IMR-90 (cell line): Measurements from ENCODE around the gene ACSL3. TPM values are rescaled to one million over a fixed set of nuclear protein-coding genes. Genes with fewer than 3 reads are reported as not detected.
A peak's percentile ranks its signal among the peaks of the same experiment; 100 is the strongest.

ENCODE experiments used
- ATAC-seq: fragments of 200-7000 bp; cut with Tn5 transposase; 2 replicates; pipeline ENCODE4 v1.9.1; 2020; ENCODE audit warnings: low read depth, mild to moderate bottlenecking, moderate library complexity
- BruUV-seq: library from RNA; stranded (reverse); fragments of 400-500 nt; replicated peaks from 2 replicates; lab custom pipeline; 2021; lab: Mats Ljungman, UMichigan
- CTCF ChIA-PET: fragments of 300-600 bp; formaldehyde crosslinking; extraction: SDS; loops from one replicate; lab custom pipeline; 2021; ENCODE audit warnings: antibody characterized with exemption; lab: Yijun Ruan, JAX
- POLR2A ChIA-PET: fragments of 300-600 bp; sonication (Branson Sonifier 250); formaldehyde crosslinking; loops from one replicate; lab custom pipeline; 2022; ENCODE audit warnings: antibody characterized with exemption; ENCODE audit not compliant: unreplicated experiment; lab: Charles Lee
- DNase-seq: peaks from one replicate; pipeline ENCODE4 v3.0.0; 2013
- H2AFZ ChIP-seq: replicated peaks from 2 replicates; pipeline ENCODE3; 2013; ENCODE audit warnings: low read length, mild to moderate bottlenecking; ENCODE audit not compliant: poor library complexity
- H2AK5ac ChIP-seq: 2 replicates; pipeline ENCODE4 v1.6.1; 2013; ENCODE audit warnings: low read depth, low read length, inconsistent platforms
- H2AK9ac ChIP-seq: replicated peaks from 2 replicates; pipeline ENCODE3; 2013; ENCODE audit warnings: mild to moderate bottlenecking, low read depth, low read length, moderate library complexity; ENCODE audit not compliant: poor library complexity
- H2BK120ac ChIP-seq: 2 replicates; pipeline ENCODE4 v1.6.1; 2013; ENCODE audit warnings: low read depth, low read length, inconsistent platforms
- H2BK15ac ChIP-seq: 3 replicates; pipeline ENCODE4 v1.6.1; 2013; ENCODE audit warnings: low read depth, low read length, inconsistent platforms
- H2BK20ac ChIP-seq: 2 replicates; pipeline ENCODE4 v1.6.1; 2013; ENCODE audit warnings: low read depth, mild to moderate bottlenecking, inconsistent platforms, low read length, moderate library complexity
- H2BK5ac ChIP-seq: 2 replicates; pipeline ENCODE4 v1.6.1; 2013; ENCODE audit warnings: mild to moderate bottlenecking, low read depth, low read length, inconsistent platforms; ENCODE audit not compliant: poor library complexity, severe bottlenecking
- H3K14ac ChIP-seq: replicated peaks from 2 replicates; pipeline ENCODE4 v1.6.1; 2013; ENCODE audit warnings: low read depth, low read length, inconsistent platforms
- H3K18ac ChIP-seq: 2 replicates; pipeline ENCODE4 v1.6.1; 2013; ENCODE audit warnings: low read depth, low read length, control low read depth
- H3K23ac ChIP-seq: 2 replicates; pipeline ENCODE4 v1.6.1; 2013; ENCODE audit warnings: low read depth, low read length, inconsistent platforms
- H3K27ac ChIP-seq: 2 replicates; pipeline ENCODE4 v1.5.1; 2013; ENCODE audit warnings: mild to moderate bottlenecking, control low read depth, low read length; ENCODE audit not compliant: insufficient read depth
- H3K27me3 ChIP-seq: 2 replicates; pipeline ENCODE4 v1.6.1; 2013; ENCODE audit warnings: low read length; ENCODE audit not compliant: control insufficient read depth, insufficient read depth
- H3K36me3 ChIP-seq: 2 replicates; pipeline ENCODE4 v1.6.1; 2013; ENCODE audit warnings: low read length, mixed read lengths; ENCODE audit not compliant: control insufficient read depth, insufficient read depth
- H3K4ac ChIP-seq: 2 replicates; pipeline ENCODE4 v1.6.1; 2013; ENCODE audit warnings: low read depth, low read length, inconsistent platforms
- H3K4me1 ChIP-seq: 2 replicates; pipeline ENCODE4 v1.6.1; 2013; ENCODE audit warnings: low read length, mixed read lengths; ENCODE audit not compliant: control insufficient read depth, insufficient read depth
- H3K4me2 ChIP-seq: 2 replicates; pipeline ENCODE4 v1.6.1; 2013; ENCODE audit warnings: low read depth, mild to moderate bottlenecking, control low read depth, low read length, moderate library complexity
- H3K4me3 ChIP-seq: 2 replicates; pipeline ENCODE4 v1.5.1; 2013; ENCODE audit warnings: low read depth, mild to moderate bottlenecking, control low read depth, low read length, moderate library complexity; ENCODE audit not compliant: insufficient read depth
- H3K56ac ChIP-seq: 2 replicates; pipeline ENCODE4 v1.6.1; 2013; ENCODE audit warnings: low read length, inconsistent platforms; ENCODE audit not compliant: insufficient read depth; ENCODE audit errors: extremely low read depth
- H3K79me1 ChIP-seq, 2 experiments: 2 replicates each; pipeline ENCODE4 v1.6.1; 2013; ENCODE audit warnings: low read length in 2 of 2, inconsistent platforms in 1 of 2, low read depth in 1 of 2
- H3K9ac ChIP-seq: 2 replicates; pipeline ENCODE4 v1.6.1; 2013; ENCODE audit warnings: low read depth, low read length, control low read depth
- H3K9me1 ChIP-seq: 2 replicates; pipeline ENCODE4 v1.6.1; 2013; ENCODE audit warnings: low read length, inconsistent platforms; ENCODE audit not compliant: insufficient read depth
- H3K9me3 ChIP-seq: 2 replicates; pipeline ENCODE4 v1.6.1; 2013; ENCODE audit warnings: low read length; ENCODE audit not compliant: control insufficient read depth, insufficient read depth
- H4K20me1 ChIP-seq: 2 replicates; pipeline ENCODE4 v1.6.1; 2013; ENCODE audit warnings: low read length, inconsistent platforms; ENCODE audit not compliant: insufficient read depth
- H4K5ac ChIP-seq: 2 replicates; pipeline ENCODE4 v1.6.1; 2013; ENCODE audit warnings: mild to moderate bottlenecking, low read depth, low read length, control low read depth
- H4K8ac ChIP-seq, 2 experiments: 2 replicates each; pipeline ENCODE4 v1.6.1; 2013; ENCODE audit warnings: low read depth in 2 of 2, low read length in 2 of 2, control low read depth in 1 of 2, inconsistent platforms in 1 of 2
- H4K91ac ChIP-seq: 2 replicates; pipeline ENCODE4 v1.6.1; 2013; ENCODE audit warnings: low read depth, low read length, inconsistent platforms; ENCODE audit not compliant: insufficient read depth
- BHLHE40 ChIP-seq: fragments of 150-350 bp; IDR thresholded peaks from 2 replicates; pipeline ENCODE4 v1.6.1; 2016; ENCODE audit warnings: mild to moderate bottlenecking, low read depth, low read length
- FOS ChIP-seq: fragments of 150-350 bp; IDR thresholded peaks from 2 replicates; pipeline ENCODE4 v1.6.1; 2016; ENCODE audit warnings: low read depth, low read length
- MAFK ChIP-seq: IDR thresholded peaks from 2 replicates; pipeline ENCODE4 v1.6.1; 2012; ENCODE audit warnings: low read depth, low read length, improper control_type of control experiment
- MAZ ChIP-seq: IDR thresholded peaks from 2 replicates; pipeline ENCODE4 v1.6.1; 2012; ENCODE audit warnings: low read depth, mild to moderate bottlenecking, low read length, improper control_type of control experiment, moderate library complexity, borderline replicate concordance
- MXI1 ChIP-seq: IDR thresholded peaks from 2 replicates; pipeline ENCODE4 v1.6.1; 2012; ENCODE audit warnings: low read depth, mild to moderate bottlenecking, low read length, moderate library complexity, borderline replicate concordance
- NFE2L2 ChIP-seq: fragments of 150-350 bp; IDR thresholded peaks from 2 replicates; pipeline ENCODE4 v1.6.1; 2016; ENCODE audit warnings: low read depth, mild to moderate bottlenecking, low read length
- POLR2A ChIP-seq: IDR thresholded peaks from 2 replicates; pipeline ENCODE4 v1.6.1; 2012; ENCODE audit warnings: mild to moderate bottlenecking, low read depth, low read length
- RAD21 ChIP-seq: IDR thresholded peaks from 2 replicates; pipeline ENCODE4 v1.6.1; 2012; ENCODE audit warnings: low read length, improper control_type of control experiment
- RCOR1 ChIP-seq: IDR thresholded peaks from 2 replicates; pipeline ENCODE4 v1.6.1; 2012; ENCODE audit warnings: mild to moderate bottlenecking, low read length, improper control_type of control experiment; ENCODE audit not compliant: insufficient replicate concordance
- RFX5 ChIP-seq: IDR thresholded peaks from 2 replicates; pipeline ENCODE4 v1.8.0; 2012; ENCODE audit warnings: low read depth, mild to moderate bottlenecking, low read length, moderate library complexity
- SMC3 ChIP-seq: fragments of 150-350 bp; IDR thresholded peaks from 2 replicates; pipeline ENCODE4 v1.6.1; 2016; ENCODE audit warnings: low read depth, mild to moderate bottlenecking, antibody characterized with exemption, low read length, moderate library complexity
- USF2 ChIP-seq: fragments of 150-350 bp; IDR thresholded peaks from 2 replicates; pipeline ENCODE4 v1.6.1; 2017; ENCODE audit warnings: mild to moderate bottlenecking, antibody characterized with exemption, low read length, low read depth
- WGBS, 2 experiments: methylation state at CpG; one replicate each; pipeline versions ENCODE4 v1.1.5 to v1.1.7; 2013; ENCODE audit warnings: missing lambda C conversion rate in 2 of 2; ENCODE audit not compliant: insufficient read length in 1 of 2; ENCODE audit errors: extremely low coverage in 2 of 2; 5-methylcytosine and 5-hydroxymethylcytosine counted together
- dilution Hi-C: fragments of 300-500 bp; cut with HindIII; formaldehyde crosslinking; loops from one replicate; pipeline ENCODE4 v1.14.3; 2018; ENCODE audit warnings: low sequenced_read_pairs; ENCODE audit not compliant: unreplicated experiment
- in situ Hi-C: fragments of 300-500 bp; cut with MboI; formaldehyde crosslinking; loops from 3 replicates; pipeline ENCODE4 v1.14.3; 2019; ENCODE audit warnings: low sequenced_read_pairs, inconsistent platforms, mixed read lengths
- intact Hi-C: fragments of 100-400 bp; cut with micrococcal nuclease; formaldehyde crosslinking; loops from 2 replicates; pipeline ENCODE4 v1.10.0; 2022
- polyA plus RNA-seq, 3 experiments: library from polyadenylated mRNA; depleted of rRNA; stranded (reverse); fragments of >200 nt; gene quantifications; 2 replicates each; pipeline ENCODE4 v1.2.3, GENCODE V29; 2012; ENCODE audit warnings: low replicate concordance in 1 of 3
- total RNA-seq: library from RNA; depleted of rRNA; stranded (reverse); fragments of >200 nt; gene quantifications from 2 replicates; pipeline ENCODE4 v1.2.3, GENCODE V29; 2012

ACSL3 gene
- total and polyA plus RNA-seq, 2 of the 4 experiments (the other 2 are of a cell fraction): 31.0 to 84.2 TPM

GRCh38 chr2:222982010-222982908 lies 121.4 kb downstream of the ACSL3 start (continued):
- TF ChIP-seq FOS (no peak), SMC3 (peak; percentile 86), MXI1 (no peak), POLR2A (no peak)

DNA sequence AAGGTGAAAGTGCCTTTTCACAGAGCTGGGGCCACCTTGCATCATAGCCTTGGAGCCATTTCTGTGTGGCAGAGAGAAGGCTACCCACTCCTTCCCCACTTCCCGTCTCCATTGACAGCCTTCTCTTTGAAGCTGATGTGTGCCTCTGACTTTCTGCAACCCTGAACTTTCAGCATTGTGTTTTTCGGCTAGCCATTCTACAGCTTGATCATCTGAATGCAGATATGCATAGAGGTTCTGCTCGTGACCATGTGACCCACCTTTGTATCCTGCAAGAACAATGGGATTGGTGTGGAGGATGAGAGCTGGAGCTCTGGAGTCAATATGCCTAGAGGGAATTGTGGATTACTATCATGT lies 122.1 kb downstream of the ACSL3 start:
- Histone ChIP-seq H3K4me2 (no peak overlapping the region), H4K8ac (peak overlapping the region in 1 of 2 experiments; percentile 73; a peak in 1 of 4 replicates), H2BK20ac (peak overlapping the region; percentile 77; the same call in 1 of the 2 replicates), H3K79me1 (no peaks in the 10 kb centered on the region), H2BK15ac (peak overlapping the region; percentile 72; the same call in 1 of the 3 replicates), H2BK120ac (no peak overlapping the region; the same call in 1 of the 2 replicates), H4K20me1 (no peaks in the 10 kb centered on the region), H3K14ac (no peak overlapping the region), H3K56ac (no peak overlapping the region), H3K9ac (no peak overlapping the region), H4K5ac (peak overlapping the region; percentile 31; the same call in 1 of the 2 replicates), H2BK5ac (no peak overlapping the region), H3K4ac (peak overlapping the region; percentile 62), H2AFZ (no peak overlapping the region), H3K36me3 (no peaks in the 10 kb centered on the region), H3K4me3 (no peak overlapping the region), H3K27me3 (no peaks in the 10 kb centered on the region), H3K18ac (peak overlapping the region; percentile 16; the same call in 1 of the 2 replicates), H2AK5ac (no peak overlapping the region), H2AK9ac (no peak overlapping the region), H3K27ac (no peak overlapping the region), H4K91ac (peak overlapping the region; percentile 88; the same call in 1 of the 2 replicates), H3K4me1 (peaks cover 5% of the 10 kb centered on the region; the same call in 1 of the 2 replicates), H3K23ac (no peak overlapping the region), H3K9me3 (peaks cover 3% of the 10 kb centered on the region; the same call in 1 of the 2 replicates), H3K9me1 (no peaks in the 10 kb centered on the region)
- no TSS peak for BruUV-seq
- intact Hi-C loops: loop anchor here (1.0 to 10.0 kb wide), 7 partner anchors 69 to 712 kb away; partner anchors contain the start of genes KCNE4 and SCG2
- dilution Hi-C loops: no loop called here
- ATAC-seq (no peak), DNase-seq (no peak)
- no peak for TF ChIP-seq RFX5
- TF ChIP-seq USF2: no peak
- TF ChIP-seq RAD21: no peak
- TF ChIP-seq POLR2A: no peak
- no peak for TF ChIP-seq MAFK
- TF ChIP-seq NFE2L2: no peak
- TF ChIP-seq RCOR1: no peak
- no peak for TF ChIP-seq MAZ
- no peak for TF ChIP-seq MXI1
- no peak for TF ChIP-seq SMC3
- TF ChIP-seq BHLHE40: no peak
- ChIA-PET POLR2A (no interaction called here), CTCF (interaction anchor here (0.7 kb wide), 1 partner anchor 816 kb away, joined by 3 read pairs; no protein-coding TSS in a partner anchor)
- in situ Hi-C loops: no loop called here
- 86% methylated on average over 2 of the region's 3 CpGs; no CpG with 5 or more reads in 1 of the 2 experiments for WGBS, 2 experiments
